ENCODE measurements around the gene TREX2.

GRCh38 chrX:153410888-153411254, 35.0 kb downstream of the TREX2 start:
- TF ChIP-seq CTCF (IDR thresholded peaks at IDR 0.05; ENCODE audit: poor library complexity, severe bottlenecking) (no peak), MXI1 (conservative IDR thresholded peaks at IDR 0.05; ENCODE audit: poor library complexity, severe bottlenecking) (no peak), POLR2AphosphoS5 (IDR thresholded peaks at IDR 0.05) (no peak), EZH2 (IDR thresholded peaks at IDR 0.05; ENCODE audit: borderline replicate concordance, insufficient read depth, low read length, poor library complexity, severe bottlenecking) (no peak), SMC3 (conservative IDR thresholded peaks at IDR 0.05; ENCODE audit: poor library complexity) (no peak), EP300 (conservative IDR thresholded peaks at IDR 0.05; ENCODE audit: poor library complexity, severe bottlenecking) (no peak), REST (IDR thresholded peaks at IDR 0.05; ENCODE audit: borderline replicate concordance) (no peak)
